ENCODE results near the gene SSBP4. TPM values are rescaled to one million over a fixed set of nuclear protein-coding genes. Genes with fewer than 3 reads are reported as not detected.

SSBP4 gene
- total and polyA plus RNA-seq, 2 donors (not counting 3 experiments of a cell fraction or from before 2014, with no cell fraction given) = 89.6 to 151 TPM

- no TSS peak for BruUV-seq (replicated peaks)
- no peaks in the 10 kb centered on the region for H3K36me3 ChIP-seq (ENCODE audit: control insufficient read depth in 2 of 2, extremely low read depth in 1 of 2, insufficient read depth in 2 of 2, low read length in 2 of 2)
- TF ChIP-seq CTCF (IDR thresholded peaks at IDR 0.05; ENCODE audit: extremely low read depth in 1 of 2, insufficient read depth in 1 of 2, low read depth in 1 of 2, low read length in 2 of 2) = no peak
- TF ChIP-seq GATA2 (IDR thresholded peaks at IDR 0.05; ENCODE audit: insufficient read depth, insufficient read length, low read depth, low read length) = no peak
- TF ChIP-seq JUN (IDR thresholded peaks at IDR 0.05; ENCODE audit: borderline replicate concordance, insufficient read depth, insufficient read length, low read depth) = no peak
- TF ChIP-seq POLR2AphosphoS5 (IDR thresholded peaks at IDR 0.05; ENCODE audit: insufficient read depth, low read depth, low read length) = peak; percentile 12
- TF ChIP-seq EZH2 (IDR thresholded peaks at IDR 0.05; ENCODE audit: borderline replicate concordance, low read depth, low read length, severe bottlenecking) = no peak
- peak overlapping the region; percentile 54 for H3K27ac ChIP-seq (ENCODE audit: insufficient read depth, low read depth, low read length)
- H3K9me3 ChIP-seq (replicated peaks; ENCODE audit: control insufficient read depth, insufficient read depth, low read length) = no peaks in the 10 kb centered on the region
- no peaks in the 10 kb centered on the region for H4K20me1 ChIP-seq (replicated peaks; ENCODE audit: control insufficient read depth, extremely low read depth, insufficient read depth, low read length)
- H3K4me1 ChIP-seq (ENCODE audit: control insufficient read depth, extremely low read depth, insufficient read depth, low read length) = peaks cover 40% of the 10 kb centered on the region
- peak overlapping the region; percentile 71 for H3K9ac ChIP-seq (replicated peaks; ENCODE audit: extremely low read depth, insufficient read depth, low read length)
- H3K4me2 ChIP-seq (ENCODE audit: insufficient read depth, low read length) = peak overlapping the region; percentile 57
- H3K4me3 ChIP-seq (replicated peaks in 1 of 3; ENCODE audit: insufficient read depth in 1 of 3, low read depth in 1 of 3, low read length in 3 of 3) = peak overlapping the region; percentile 50 to 73 (median 53)
- peak; percentile 65 for FAIRE-seq
- peaks cover 53% of the 10 kb centered on the region for H3K79me2 ChIP-seq (ENCODE audit: control insufficient read depth, insufficient read depth, low read length)
- dilution Hi-C loops (cut with MboI; ENCODE audit: extremely low pct_ligation_motif_present, low sequenced_read_pairs) (no loop called here), intact Hi-C loops (cut with micrococcal nuclease) (loop anchor here (1.0 kb wide), 1 partner anchor 17 kb away; no protein-coding TSS in a partner anchor)
- POLR2A ChIA-PET = interaction anchor here (1.5 to 5.8 kb wide), 3 partner anchors 9 to 139 kb away, joined by 4 to 58 read pairs (median 9); partner anchors contain the start of genes GDF15 and JUND
- no peaks in the 10 kb centered on the region for H3K27me3 ChIP-seq (ENCODE audit: control insufficient read depth in 2 of 2, insufficient read depth in 2 of 2, low read length in 2 of 2)
- no peak for DNase-seq (ENCODE audit: low read depth, low spot score)
- CTCF ChIA-PET = interaction anchor here (0.8 to 11.1 kb wide), 14 partner anchors 9 to 140 kb away, joined by 3 to 119 read pairs (median 6); partner anchors contain the start of genes GDF15 and JUND
- H3K9me1 ChIP-seq (replicated peaks; ENCODE audit: control insufficient read depth, extremely low read depth, insufficient read depth, low read length) = no peaks in the 10 kb centered on the region
- peak overlapping the region; percentile 14 for H2AFZ ChIP-seq (ENCODE audit: low read depth, low read length)
Observed at GRCh38 chr19:18419699-18420460, 682 bp downstream of the SSBP4 start.
